Suprapubic skin (tissue), 4 donors: ENCODE data around the gene FGF1.

ENCODE experiments used
- CTCF ChIP-seq, 2 donors: fragments of 200-600 bp in 1 of 2; fragments of 450-650 bp in 1 of 2; sonication (generic) in 1 of 2; IDR thresholded peaks; one replicate each; pipeline ENCODE4 v1.5.1; 2016 to 2019; ENCODE audit warnings: antibody characterized with exemption in 2 of 2, mild to moderate bottlenecking in 1 of 2, moderate library complexity in 1 of 2
- EP300 ChIP-seq: sonication (generic); formaldehyde crosslinking; IDR thresholded peaks from one replicate; pipeline ENCODE4 v1.6.1; 2017; ENCODE audit warnings: antibody characterized with exemption
- POLR2A ChIP-seq, 2 donors: fragments of 450-650 bp; IDR thresholded peaks; one replicate each; pipeline ENCODE4 v1.6.1; 2017; ENCODE audit warnings: antibody characterized with exemption in 2 of 2, mild to moderate bottlenecking in 2 of 2, moderate library complexity in 2 of 2
- POLR2AphosphoS5 ChIP-seq, 3 donors: sonication (generic); formaldehyde crosslinking; IDR thresholded peaks; one replicate each; pipeline ENCODE4 v1.6.1; 2017; ENCODE audit warnings: antibody characterized with exemption in 3 of 3

DNA sequence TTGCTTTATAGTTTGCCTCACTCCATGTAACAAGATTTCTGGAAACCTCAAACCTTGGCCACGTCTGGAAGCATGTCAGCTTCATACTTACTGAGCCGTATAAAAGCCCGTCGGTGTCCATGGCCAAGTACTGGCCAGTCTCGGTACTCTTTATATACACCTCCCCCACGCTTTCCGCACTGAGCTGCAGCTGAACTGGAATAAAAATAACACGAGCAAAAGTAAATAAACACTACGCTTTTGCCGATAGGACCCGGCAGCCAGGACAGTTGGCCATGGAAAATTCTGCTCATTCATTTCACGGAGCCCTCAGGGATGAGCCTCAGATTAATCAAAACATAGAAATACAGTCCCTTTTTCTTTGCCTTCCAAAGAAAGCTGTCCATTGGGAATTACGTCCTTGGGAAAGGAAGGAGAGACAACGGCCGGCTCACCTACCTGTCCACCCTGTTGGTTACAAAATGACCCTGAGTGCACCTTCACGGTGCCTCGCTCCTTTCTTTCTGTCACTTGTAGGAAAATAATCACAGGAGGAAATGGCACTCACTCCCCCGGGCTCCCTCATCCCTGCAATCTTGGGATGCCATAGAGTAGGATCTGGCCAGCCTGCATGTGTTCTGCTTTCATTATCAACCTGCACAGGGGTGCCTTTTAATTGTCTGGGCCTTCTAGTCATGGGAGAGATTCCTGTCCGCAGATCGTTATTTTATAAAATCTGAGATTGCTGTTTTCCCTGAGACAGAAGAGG, 85.1 kb downstream of the FGF1 start:
- TF ChIP-seq POLR2AphosphoS5 (IDR thresholded peaks at IDR 0.05) (no peak), CTCF (IDR thresholded peaks at IDR 0.05) (no peak), POLR2A (IDR thresholded peaks at IDR 0.05) (no peak), EP300 (no peak)
